Measurements from ENCODE around the gene PTCHD1.

The PTCHD1 gene

GRCh38 chrX:23364416-23364815 lies 29.8 kb downstream of the PTCHD1 start:
- DNase-seq = no peak

- peak; percentile 96 for DNase-seq
These were observed 30.9 kb downstream of the PTCHD1 start for GRCh38 chrX:23365541-23365940.

- DNase-seq = no peak
These were observed 32.3 kb downstream of the PTCHD1 start for GRCh38 chrX:23366914-23367313.

- no peak for DNase-seq
These were observed 34.4 kb downstream of the PTCHD1 start for GRCh38 chrX:23369027-23369426.

GRCh38 chrX:23372220-23372902 lies 37.7 kb downstream of the PTCHD1 start:
- no peak for DNase-seq

GRCh38 chrX:23373129-23373804 lies 38.6 kb downstream of the PTCHD1 start:
- DNase-seq = no peak

GRCh38 chrX:23374291-23374690 lies 39.6 kb downstream of the PTCHD1 start:
- no peak for DNase-seq

- DNase-seq = no peak
These were observed 41.9 kb downstream of the PTCHD1 start for GRCh38 chrX:23376581-23376980.

GRCh38 chrX:23380581-23380980 lies 45.9 kb downstream of the PTCHD1 start:
- no peak for DNase-seq

GRCh38 chrX:23381099-23382087 lies 46.7 kb downstream of the PTCHD1 start:
- DNase-seq = no peak

GRCh38 chrX:23382572-23382971 lies 47.9 kb downstream of the PTCHD1 start:
- DNase-seq = no peak

GRCh38 chrX:23383411-23383810 lies 48.8 kb downstream of the PTCHD1 start:
- DNase-seq = no peak

- peak; percentile 47 for DNase-seq
These were observed 50.6 kb downstream of the PTCHD1 start for GRCh38 chrX:23385242-23385641.

GRCh38 chrX:23386260-23386659 lies 51.6 kb downstream of the PTCHD1 start:
- DNase-seq = no peak

GRCh38 chrX:23386726-23387125 lies 52.1 kb downstream of the PTCHD1 start:
- DNase-seq = no peak

- DNase-seq = no peak
These were observed 53.0 kb downstream of the PTCHD1 start for GRCh38 chrX:23387550-23388184.

- no peak for DNase-seq
These were observed 54.6 kb downstream of the PTCHD1 start for GRCh38 chrX:23389196-23389792.

GRCh38 chrX:23390979-23391378 lies 56.3 kb downstream of the PTCHD1 start:
- DNase-seq = no peak

GRCh38 chrX:23392195-23392594 lies 57.5 kb downstream of the PTCHD1 start:
- no peak for DNase-seq

GRCh38 chrX:23394421-23394820 lies 59.8 kb downstream of the PTCHD1 start:
- no peak for DNase-seq

GRCh38 chrX:23396263-23396662 lies 61.6 kb downstream of the PTCHD1 start:
- DNase-seq = no peak

GRCh38 chrX:23398570-23398969 lies 63.9 kb downstream of the PTCHD1 start:
- DNase-seq = no peak

GRCh38 chrX:23403849-23404248 lies 69.2 kb downstream of the PTCHD1 start:
- no peak for DNase-seq
